Left lobe of liver (tissue), 2 donors: ENCODE data around the gene LIM2. TPM values are rescaled to one million over a fixed set of nuclear protein-coding genes. Genes with fewer than 3 reads are reported as not detected.
"Not testable (repeated sequence)": the region's sequence is repeated elsewhere in the genome, so short reads cannot be mapped to it uniquely, and the experiment has no call there.

Source experiments
- ATAC-seq: fragments of 200-7000 bp; cut with Tn5 transposase; one replicate; pipeline ENCODE4 v1.9.1; 2020; ENCODE audit warnings: mild to moderate bottlenecking, moderate library complexity
- DNase-seq: peaks from one replicate; pipeline ENCODE4 v3.0.0-alpha.2; 2020; ENCODE audit warnings: low spot score
- total RNA-seq: library from RNA; stranded (reverse); gene quantifications from one replicate; pipeline ENCODE4 v1.2.1, GENCODE V29; 2021
- donor health status: DM: no; HTN: no; CAD: no; lungs with moderate emphysema.
- donor health status: DM: no; HTN: yes; CAD: no.

Gene LIM2
- total RNA-seq, 1 donor from 2014 or later: not detected

DNA sequence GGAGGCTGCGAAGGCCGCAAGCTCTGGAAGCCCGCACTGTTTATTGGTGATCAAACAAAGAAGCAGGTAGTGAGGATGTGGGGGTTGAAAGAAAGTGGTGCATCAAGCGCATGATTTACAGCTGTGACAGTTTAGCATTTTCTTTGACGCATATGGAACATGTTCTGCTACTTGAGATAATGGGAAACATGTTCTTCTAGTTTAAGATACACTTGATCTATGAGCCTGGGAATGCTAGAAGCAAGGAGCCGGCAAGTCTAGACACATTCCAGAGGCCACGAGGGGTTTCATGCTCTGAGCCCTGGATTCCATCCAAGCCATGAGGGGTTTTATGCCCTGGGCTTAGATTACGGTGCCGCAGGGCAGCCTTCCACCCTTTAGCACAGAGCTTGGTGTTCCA is 9.7 kb upstream of the LIM2 start:
- not testable (repeated sequence) for DNase-seq, ATAC-seq

- DNase-seq: no peak
- no peak for ATAC-seq
Observed at GRCh38 chr19:51396175-51396574, 8.4 kb upstream of the LIM2 start.

GRCh38 chr19:51394050-51394836 is 6.5 kb upstream of the LIM2 start:
- ATAC-seq (peak; percentile 97), DNase-seq (peak; percentile 91)

GRCh38 chr19:51392701-51393100 is 4.9 kb upstream of the LIM2 start:
- ATAC-seq (no peak), DNase-seq (no peak)

GRCh38 chr19:51391073-51391611 is 3.4 kb upstream of the LIM2 start:
- no peak for ATAC-seq

DNA sequence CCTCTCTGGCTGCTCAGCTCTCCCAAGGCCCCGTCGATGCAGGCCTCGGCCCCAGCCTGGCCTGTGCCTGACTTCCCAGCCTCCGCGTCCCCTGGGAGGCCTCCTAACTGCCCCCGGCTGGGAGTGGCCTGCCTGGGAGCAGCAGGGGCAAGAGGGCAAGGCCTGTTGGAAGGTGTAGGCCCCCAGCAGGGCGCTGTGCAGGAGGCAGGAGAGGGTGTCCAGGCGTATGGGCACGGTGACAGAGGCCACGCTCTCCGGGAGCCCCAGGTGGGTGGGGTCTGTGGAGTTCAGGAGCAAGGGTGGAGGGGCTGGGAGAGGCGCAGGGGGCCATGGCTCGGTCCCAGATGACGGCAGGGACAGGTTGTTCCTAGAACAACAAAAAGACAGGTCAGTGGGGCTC is 1.4 kb upstream of the LIM2 start:
- ATAC-seq: no peak
- no peak for DNase-seq

More at GRCh38 chr19:51391073-51391611, 3.4 kb upstream of the LIM2 start:
- no peak for DNase-seq

DNA sequence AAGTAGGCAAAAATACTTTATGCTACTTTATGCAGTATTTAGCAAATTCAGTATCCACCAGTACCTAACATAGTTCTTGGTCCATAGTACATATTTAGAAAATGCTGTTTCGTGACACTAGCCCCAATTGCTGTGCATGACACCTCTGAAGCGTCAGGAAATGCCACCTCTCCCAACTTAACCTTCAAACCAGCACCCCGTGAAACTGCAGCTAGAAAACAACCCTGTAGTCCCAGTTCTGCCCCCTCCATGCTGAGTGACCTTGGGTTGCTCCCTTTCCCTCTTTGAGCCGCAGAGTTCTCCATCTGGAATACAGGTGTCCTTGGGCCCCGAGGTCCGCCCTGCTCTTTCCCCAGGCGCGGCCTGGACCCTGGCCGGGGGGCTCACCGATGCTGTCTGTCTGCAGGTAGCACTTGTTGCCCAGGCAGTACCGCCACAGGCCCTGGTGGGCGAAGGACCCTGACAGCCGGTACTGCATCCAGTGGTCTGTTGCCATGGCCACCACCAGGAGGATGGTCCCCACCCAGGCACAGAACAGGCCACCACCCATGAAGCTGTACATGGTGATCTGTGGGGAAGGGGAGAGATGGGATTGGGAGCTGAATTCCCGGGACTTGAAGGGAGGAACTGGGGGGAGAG is 773 bp downstream of the LIM2 start:
- no peak for ATAC-seq
- no peak for DNase-seq

DNA sequence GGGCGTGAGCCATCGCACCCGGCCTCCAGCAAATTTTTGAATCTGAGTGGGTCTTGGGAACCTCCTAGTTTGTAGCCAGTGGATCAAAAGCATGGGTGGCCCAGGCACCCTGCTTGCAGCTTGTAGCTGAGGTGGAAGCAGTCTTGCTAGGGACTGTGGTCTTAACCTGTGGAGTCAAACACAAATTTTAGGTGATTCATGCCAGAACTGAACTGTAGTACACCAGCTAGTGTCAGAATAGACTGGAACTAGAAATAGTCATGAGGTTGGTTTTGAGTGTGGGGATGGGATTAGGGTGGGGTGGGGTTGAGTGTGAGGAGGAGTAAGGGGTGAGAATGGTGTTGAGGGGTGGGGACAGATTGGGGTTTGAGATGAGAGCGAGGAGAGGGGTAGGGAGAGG is 5.8 kb downstream of the LIM2 start:
- DNase-seq: no peak

DNA sequence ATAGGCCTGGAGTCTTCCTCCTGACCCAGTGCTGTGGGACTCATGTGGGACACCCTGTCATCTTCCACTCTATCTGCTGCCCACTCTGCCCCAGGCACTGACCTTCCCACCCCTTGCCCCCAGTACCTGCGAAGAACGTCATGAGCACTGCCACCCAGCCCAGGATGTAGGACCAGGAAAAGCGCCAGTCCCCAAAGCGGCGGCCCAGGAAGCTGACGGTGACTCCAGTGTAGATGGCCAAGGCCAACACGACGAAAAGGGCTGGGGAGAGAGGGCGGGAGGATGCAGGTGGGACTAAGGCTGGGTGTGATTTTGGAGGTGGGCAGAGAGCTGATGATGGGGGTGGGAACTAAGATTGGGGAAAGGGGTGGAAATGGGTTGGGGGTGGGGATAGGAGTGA is 7.4 kb downstream of the LIM2 start:
- no peak for DNase-seq
- ATAC-seq: no peak

More for the DNA sequence above, 5.8 kb downstream of the LIM2 start:
- no peak for ATAC-seq

DNA sequence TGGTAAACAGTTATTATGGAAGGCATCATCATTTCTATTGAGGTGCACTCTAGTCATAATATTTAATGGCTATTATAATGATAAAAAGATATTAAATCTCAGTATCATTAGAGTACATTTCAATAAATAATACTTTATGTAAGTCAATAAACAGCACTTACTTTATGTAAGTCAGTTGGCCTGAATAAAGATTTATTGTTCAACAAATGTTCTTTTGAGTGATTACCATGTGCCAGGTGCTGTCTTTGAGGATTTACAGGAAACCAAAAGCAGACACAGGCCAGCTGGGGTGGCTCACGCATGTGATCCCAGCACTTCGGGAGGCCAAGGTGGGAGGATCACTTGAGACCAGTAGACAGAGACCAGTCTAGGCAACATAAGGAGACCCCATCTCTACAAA is 10.4 kb downstream of the LIM2 start:
- DNase-seq (no peak), ATAC-seq (no peak)

- no peak for ATAC-seq
- no peak for DNase-seq
Observed at GRCh38 chr19:51375504-51376221, 12.1 kb downstream of the LIM2 start.

GRCh38 chr19:51372649-51373504 is 14.9 kb downstream of the LIM2 start, which contains the start of gene NKG7:
Gene NKG7, minus strand, starts transcription at chr19:51372654. Its CDS starts 119 bp downstream, at chr19:51372535.
- ATAC-seq (no peak), DNase-seq (no peak)

DNA sequence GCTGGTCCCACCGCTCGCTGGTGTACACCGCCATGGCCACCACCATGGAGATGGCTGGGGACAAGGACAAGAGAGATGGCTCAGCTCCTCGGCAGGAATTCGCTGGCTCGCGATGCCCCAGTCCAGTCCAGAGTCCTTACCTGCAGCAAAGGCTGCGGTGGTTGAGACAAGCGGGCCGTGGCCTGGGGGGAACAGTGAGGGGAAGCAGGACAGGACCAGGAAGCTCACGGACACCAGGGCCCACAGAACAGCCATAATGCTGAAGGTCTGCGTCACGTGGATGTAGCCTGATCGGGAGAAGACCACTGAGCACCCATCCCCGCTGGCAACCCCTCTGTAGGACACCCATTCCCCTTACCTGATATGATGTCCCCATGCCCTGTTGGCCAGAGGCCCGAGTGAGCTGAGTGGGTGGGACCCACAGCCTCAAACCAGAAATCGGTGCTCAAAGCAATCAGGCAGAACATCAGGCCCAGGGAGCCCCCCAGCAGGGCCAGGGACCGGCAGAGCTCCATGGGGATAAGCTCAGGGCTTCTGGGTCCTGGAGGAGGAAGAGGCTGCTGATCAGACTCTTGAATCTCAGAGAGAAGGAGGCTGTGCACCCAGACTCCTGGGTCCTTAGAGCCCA is 15.6 kb downstream of the LIM2 start:
- no peak for ATAC-seq
- DNase-seq: no peak

DNA sequence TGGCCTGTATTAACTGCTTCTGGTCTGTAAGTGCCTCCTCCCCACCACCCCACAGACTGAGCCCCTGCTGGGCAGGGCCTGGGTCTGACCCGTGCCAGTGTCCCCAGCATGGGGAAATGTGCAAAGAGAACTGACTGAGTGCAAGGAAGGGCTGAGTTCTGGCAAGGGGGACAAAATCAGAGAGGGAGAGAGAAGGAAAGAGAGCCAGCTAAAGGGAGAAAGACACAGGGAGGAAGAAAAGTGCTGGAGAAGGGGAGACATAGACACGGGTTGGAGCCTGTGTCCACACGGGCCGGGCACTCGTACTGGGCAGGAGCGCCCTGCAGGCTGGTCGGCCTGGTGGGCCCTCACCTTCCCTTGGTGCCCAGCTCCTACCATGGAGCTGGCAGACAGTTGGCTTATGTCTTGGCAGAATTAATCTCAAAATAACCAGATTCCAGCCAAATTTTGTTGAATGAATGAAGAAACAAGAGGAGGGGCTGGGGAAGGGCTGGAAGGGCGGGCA is 16.5 kb downstream of the LIM2 start:
- no peak for DNase-seq
- no peak for ATAC-seq

- ATAC-seq (no peak), DNase-seq (no peak)
Observed at GRCh38 chr19:51370230-51370629, 17.5 kb downstream of the LIM2 start.

DNA sequence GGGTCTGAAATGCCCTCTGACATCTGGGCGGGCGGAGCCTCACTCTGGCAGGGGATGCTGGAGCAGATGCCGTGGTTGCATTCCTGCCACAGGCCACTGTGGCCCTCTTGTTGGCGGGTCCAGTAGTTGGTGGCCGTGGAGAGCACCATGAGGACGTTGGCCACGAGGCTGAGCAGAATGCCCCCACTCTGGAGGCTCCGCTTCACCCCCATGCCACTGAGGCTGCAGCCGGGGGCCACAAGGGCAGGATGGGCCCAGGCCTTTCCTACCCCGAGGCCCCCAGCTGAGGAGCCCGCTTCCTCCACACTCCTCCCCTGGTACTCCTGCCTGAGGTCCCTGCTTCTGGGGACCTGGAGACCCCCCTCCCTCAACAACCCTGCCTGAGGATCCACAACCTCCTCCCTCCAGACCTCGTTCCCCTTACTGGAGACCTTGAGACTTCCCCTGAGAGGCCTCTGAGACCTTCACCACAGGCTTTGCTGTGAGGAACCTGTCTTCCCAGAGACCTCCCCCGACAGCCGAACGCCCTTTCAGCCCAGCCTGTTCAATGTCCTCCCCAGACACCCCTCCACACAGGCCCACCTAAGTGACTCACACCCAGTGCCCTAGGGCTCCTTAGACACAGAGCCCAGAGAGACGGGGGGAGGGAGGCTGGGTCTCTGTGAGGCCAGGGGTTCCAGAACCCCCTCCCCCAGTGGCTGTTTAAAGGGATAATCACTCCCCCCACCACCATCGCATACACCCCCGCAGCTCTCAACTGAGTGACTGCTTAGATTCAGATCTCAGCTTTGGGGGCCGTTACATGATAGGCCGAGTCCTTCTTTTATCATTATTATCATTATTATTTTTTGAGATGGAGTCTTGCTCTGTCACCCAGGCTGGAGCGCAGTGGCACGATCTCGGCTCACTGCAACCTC is 19.1 kb downstream of the LIM2 start, which contains the start of gene CLDND2:
Gene CLDND2, minus strand, starts transcription at position 638 of the 917 bp plus-strand sequence. Its CDS starts 426 bp downstream, at position 212.
- no peak for DNase-seq
- no peak for ATAC-seq

GRCh38 chr19:51367565-51368365 is 20.0 kb downstream of the LIM2 start:
- ATAC-seq: peak; percentile 81
- DNase-seq: peak; percentile 99

GRCh38 chr19:51367255-51367564 is 20.6 kb downstream of the LIM2 start:
- no peak for ATAC-seq

More at GRCh38 chr19:51367255-51367564, 20.6 kb downstream of the LIM2 start:
- DNase-seq: peak; percentile 72
